Suppressor macrophage treated with lipopolysaccharide for 4 hours (primary cell): Measurements from ENCODE around the gene MINDY4.

Experiments
- DNase-seq: peaks from one replicate; pipeline ENCODE4 v3.0.0-alpha.2; 2020

Gene MINDY4

GRCh38 chr7:30906515-30907240 is 135.5 kb downstream of the MINDY4 start:
- DNase-seq = no peak

- no peak for DNase-seq
Observed at GRCh38 chr7:30907527-30908267, 136.5 kb downstream of the MINDY4 start.

- DNase-seq = no peak
Observed at GRCh38 chr7:30908681-30909080, 137.5 kb downstream of the MINDY4 start.

GRCh38 chr7:30909431-30909830 is 138.2 kb downstream of the MINDY4 start:
- no peak for DNase-seq

GRCh38 chr7:30910411-30911073 is 139.3 kb downstream of the MINDY4 start:
- DNase-seq = no peak

GRCh38 chr7:30911133-30911532 is 139.9 kb downstream of the MINDY4 start:
- DNase-seq = no peak

GRCh38 chr7:30911561-30911969 is 140.3 kb downstream of the MINDY4 start, which contains the start of gene AQP1:
Gene AQP1, plus strand, starts transcription at chr7:30911853. Its CDS starts 57 bp downstream, at chr7:30911910.
- no peak for DNase-seq

- no peak for DNase-seq
Observed at GRCh38 chr7:30912021-30912730, 141.0 kb downstream of the MINDY4 start.

- DNase-seq = no peak
Observed at GRCh38 chr7:30912731-30912985, 141.4 kb downstream of the MINDY4 start.

GRCh38 chr7:30912986-30913811 is 142.0 kb downstream of the MINDY4 start:
- DNase-seq = no peak

GRCh38 chr7:30913821-30914515 is 142.8 kb downstream of the MINDY4 start:
- no peak for DNase-seq

GRCh38 chr7:30914596-30914995 is 143.4 kb downstream of the MINDY4 start:
- DNase-seq = no peak

- DNase-seq = no peak
Observed at GRCh38 chr7:30915005-30915601, 143.9 kb downstream of the MINDY4 start.

- DNase-seq = no peak
Observed at GRCh38 chr7:30915751-30916150, 144.5 kb downstream of the MINDY4 start.

- DNase-seq = no peak
Observed at GRCh38 chr7:30916255-30916654, 145.0 kb downstream of the MINDY4 start.

- DNase-seq = no peak
Observed at GRCh38 chr7:30916767-30917166, 145.6 kb downstream of the MINDY4 start.

GRCh38 chr7:30917216-30917893 is 146.1 kb downstream of the MINDY4 start:
- DNase-seq = no peak

GRCh38 chr7:30918676-30919075 is 147.5 kb downstream of the MINDY4 start:
- no peak for DNase-seq

GRCh38 chr7:30920021-30920583 is 148.9 kb downstream of the MINDY4 start:
- DNase-seq = no peak
